Suprapubic skin (tissue), 3 donors: ENCODE data around the gene TNRC6B.

Experiments used
- POLR2A ChIP-seq, 2 donors: fragments of 450-650 bp; IDR thresholded peaks; one replicate each; pipeline ENCODE4 v1.6.1; 2017; ENCODE audit warnings: antibody characterized with exemption in 2 of 2, mild to moderate bottlenecking in 2 of 2, moderate library complexity in 2 of 2
- TF ChIP-seq, protein P1 (sequence below), 2 donors: fragments of 200-600 bp in 1 of 2; fragments of 450-650 bp in 1 of 2; sonication (generic) in 1 of 2; IDR thresholded peaks; one replicate each; pipeline ENCODE4 v1.5.1; 2016 to 2019; ENCODE audit warnings: antibody characterized with exemption in 2 of 2, mild to moderate bottlenecking in 1 of 2, moderate library complexity in 1 of 2

DNA sequence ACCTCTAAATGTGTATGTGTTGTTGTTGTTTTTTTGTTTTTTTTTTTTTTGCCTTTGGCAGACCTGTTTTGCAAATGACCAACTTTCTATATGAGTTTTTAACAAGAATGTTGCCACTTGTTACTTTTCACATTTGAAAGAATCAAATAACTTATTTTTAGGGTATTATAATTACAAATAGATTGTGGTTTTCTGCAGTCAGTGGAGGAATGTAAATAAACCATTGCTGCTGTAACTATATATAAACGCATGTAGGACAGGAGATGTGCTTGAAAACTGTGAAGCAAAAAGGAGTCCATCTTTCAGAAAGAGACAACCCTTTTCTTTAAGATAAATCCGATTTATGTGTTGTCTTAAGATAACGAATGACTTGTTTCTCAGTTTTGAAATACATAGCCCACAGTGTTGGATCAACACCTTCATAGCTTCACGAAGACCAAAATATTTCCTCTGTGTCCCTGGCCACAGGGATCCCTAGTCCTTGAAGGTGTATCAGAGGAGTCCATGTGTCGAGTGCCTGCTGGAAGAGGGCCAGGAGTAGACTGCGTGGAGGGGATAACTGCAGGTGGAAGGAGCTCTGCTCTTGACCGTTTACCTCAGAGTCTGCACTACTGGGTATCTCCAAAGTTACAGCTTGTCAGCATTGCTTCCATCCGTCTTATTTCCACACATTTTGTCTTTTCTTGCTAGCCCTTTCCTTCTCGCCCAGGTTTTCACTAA is 24.7 kb downstream of the TNRC6B start:
- TF ChIP-seq, protein P1, sequence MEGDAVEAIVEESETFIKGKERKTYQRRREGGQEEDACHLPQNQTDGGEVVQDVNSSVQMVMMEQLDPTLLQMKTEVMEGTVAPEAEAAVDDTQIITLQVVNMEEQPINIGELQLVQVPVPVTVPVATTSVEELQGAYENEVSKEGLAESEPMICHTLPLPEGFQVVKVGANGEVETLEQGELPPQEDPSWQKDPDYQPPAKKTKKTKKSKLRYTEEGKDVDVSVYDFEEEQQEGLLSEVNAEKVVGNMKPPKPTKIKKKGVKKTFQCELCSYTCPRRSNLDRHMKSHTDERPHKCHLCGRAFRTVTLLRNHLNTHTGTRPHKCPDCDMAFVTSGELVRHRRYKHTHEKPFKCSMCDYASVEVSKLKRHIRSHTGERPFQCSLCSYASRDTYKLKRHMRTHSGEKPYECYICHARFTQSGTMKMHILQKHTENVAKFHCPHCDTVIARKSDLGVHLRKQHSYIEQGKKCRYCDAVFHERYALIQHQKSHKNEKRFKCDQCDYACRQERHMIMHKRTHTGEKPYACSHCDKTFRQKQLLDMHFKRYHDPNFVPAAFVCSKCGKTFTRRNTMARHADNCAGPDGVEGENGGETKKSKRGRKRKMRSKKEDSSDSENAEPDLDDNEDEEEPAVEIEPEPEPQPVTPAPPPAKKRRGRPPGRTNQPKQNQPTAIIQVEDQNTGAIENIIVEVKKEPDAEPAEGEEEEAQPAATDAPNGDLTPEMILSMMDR (IDR thresholded peaks at IDR 0.05): no peak
- no peak for TF ChIP-seq POLR2A (IDR thresholded peaks at IDR 0.05)
